Mesenchymal stem cell (in vitro differentiated cells and primary cell): ENCODE results near the gene S100A16.

Experiments used
- DNase-seq: peaks from one replicate; pipeline ENCODE4 v3.0.0-alpha.2; 2013
- H2AFZ ChIP-seq: one replicate; pipeline ENCODE4 v1.6.1; 2013; ENCODE audit warnings: low read depth, mild to moderate bottlenecking, control low read depth, inconsistent platforms, low read length, moderate library complexity
- H2AK5ac ChIP-seq: 2 replicates; pipeline ENCODE4 v1.6.1; 2013; ENCODE audit warnings: low read length, moderate library complexity, mild to moderate bottlenecking, inconsistent platforms; ENCODE audit not compliant: severe bottlenecking
- H2BK120ac ChIP-seq: one replicate; pipeline ENCODE4 v1.6.1; 2013; ENCODE audit warnings: low read depth, mild to moderate bottlenecking, inconsistent platforms, low read length, moderate library complexity
- H2BK12ac ChIP-seq, 2 experiments: one replicate each; pipeline ENCODE4 v1.6.1; 2013; ENCODE audit warnings: inconsistent platforms in 2 of 2, low read length in 2 of 2, mild to moderate bottlenecking in 2 of 2, moderate library complexity in 2 of 2, control low read depth in 1 of 2
- H2BK15ac ChIP-seq: one replicate; pipeline ENCODE4 v1.6.1; 2013; ENCODE audit warnings: mild to moderate bottlenecking, low read depth, inconsistent platforms; ENCODE audit not compliant: poor library complexity, severe bottlenecking
- H2BK5ac ChIP-seq: 2 replicates; pipeline ENCODE4 v1.6.1; 2013; ENCODE audit warnings: low read depth, mild to moderate bottlenecking, low read length, control low read depth, inconsistent platforms; ENCODE audit not compliant: poor library complexity, severe bottlenecking
- H3K14ac ChIP-seq, 2 experiments: one replicate each; pipeline ENCODE4 v1.6.1; 2013; ENCODE audit warnings: inconsistent platforms in 2 of 2, low read length in 2 of 2, control low read depth in 1 of 2, mild to moderate bottlenecking in 1 of 2, moderate library complexity in 1 of 2
- H3K18ac ChIP-seq, 2 experiments: one replicate each; pipeline ENCODE4 v1.6.1; 2013; ENCODE audit warnings: inconsistent platforms in 2 of 2, low read length in 2 of 2, control low read depth in 1 of 2, low read depth in 1 of 2, mild to moderate bottlenecking in 1 of 2
- H3K23ac ChIP-seq, 2 experiments: one replicate each; pipeline ENCODE4 v1.6.1; 2013; ENCODE audit warnings: inconsistent platforms in 2 of 2, low read length in 2 of 2, mild to moderate bottlenecking in 2 of 2, moderate library complexity in 2 of 2, control low read depth in 1 of 2
- H3K27ac ChIP-seq: 2 replicates; pipeline ENCODE4 v1.5.1; 2013; ENCODE audit warnings: mild to moderate bottlenecking, moderate library complexity, low read length, control low read depth, inconsistent platforms; ENCODE audit not compliant: poor library complexity, severe bottlenecking
- H3K27me3 ChIP-seq, 2 experiments: 2 replicates each; pipeline versions ENCODE4 v1.6.1 to v1.7.0; 2013; ENCODE audit warnings: low read length in 2 of 2, mild to moderate bottlenecking in 2 of 2, moderate library complexity in 2 of 2, control low read depth in 1 of 2, inconsistent platforms in 1 of 2; ENCODE audit not compliant: control insufficient read depth in 1 of 2, insufficient read depth in 1 of 2
- H3K36me3 ChIP-seq, 2 experiments: 2 replicates each; pipeline versions ENCODE4 v1.6.1 to v1.7.0; 2013; ENCODE audit warnings: low read length in 2 of 2, control low read depth in 1 of 2, inconsistent platforms in 1 of 2, low read depth in 1 of 2, mild to moderate bottlenecking in 1 of 2; ENCODE audit not compliant: insufficient read depth in 2 of 2, control insufficient read depth in 1 of 2
- H3K4ac ChIP-seq, 2 experiments: one replicate each; pipeline ENCODE4 v1.6.1; 2013; ENCODE audit warnings: inconsistent platforms in 2 of 2, low read length in 2 of 2, mild to moderate bottlenecking in 2 of 2, moderate library complexity in 2 of 2, control low read depth in 1 of 2, low read depth in 1 of 2
- H3K4me1 ChIP-seq: 2 replicates; pipeline ENCODE4 v1.6.1; 2013; ENCODE audit warnings: low read depth, low read length, control low read depth; ENCODE audit not compliant: control insufficient read depth, insufficient read depth
- H3K4me2 ChIP-seq: 2 replicates; pipeline ENCODE4 v1.6.1; 2013; ENCODE audit warnings: low read length, mild to moderate bottlenecking, inconsistent platforms; ENCODE audit not compliant: poor library complexity, severe bottlenecking
- H3K4me3 ChIP-seq, 2 experiments: 2 replicates each; pipeline versions ENCODE4 v1.5.1 to v1.7.0; 2013; ENCODE audit warnings: low read length in 2 of 2, mild to moderate bottlenecking in 2 of 2, control low read depth in 1 of 2, low read depth in 1 of 2; ENCODE audit not compliant: insufficient read depth in 1 of 2
- H3K79me1 ChIP-seq: replicated peaks from 2 replicates; pipeline ENCODE4 v1.6.1; 2013; ENCODE audit warnings: mild to moderate bottlenecking, control low read depth, low read length, inconsistent platforms; ENCODE audit not compliant: poor library complexity, severe bottlenecking
- H3K9ac ChIP-seq: 2 replicates; pipeline ENCODE4 v1.7.0; 2013; ENCODE audit warnings: mild to moderate bottlenecking, low read length, moderate library complexity
- H3K9me3 ChIP-seq: 2 replicates; pipeline ENCODE4 v1.7.0; 2013; ENCODE audit warnings: mild to moderate bottlenecking, low read length; ENCODE audit not compliant: control insufficient read depth
- H4K8ac ChIP-seq: one replicate; pipeline ENCODE4 v1.6.1; 2013; ENCODE audit warnings: inconsistent platforms, mild to moderate bottlenecking, low read length, moderate library complexity
- H4K91ac ChIP-seq: one replicate; pipeline ENCODE4 v1.6.1; 2013; ENCODE audit warnings: mild to moderate bottlenecking, low read length, inconsistent platforms
- WGBS: methylation state at CpG from one replicate; pipeline ENCODE4 v1.1.7; 2013; ENCODE audit warnings: mixed read lengths; 5-methylcytosine and 5-hydroxymethylcytosine counted together

S100A16 gene

DNA sequence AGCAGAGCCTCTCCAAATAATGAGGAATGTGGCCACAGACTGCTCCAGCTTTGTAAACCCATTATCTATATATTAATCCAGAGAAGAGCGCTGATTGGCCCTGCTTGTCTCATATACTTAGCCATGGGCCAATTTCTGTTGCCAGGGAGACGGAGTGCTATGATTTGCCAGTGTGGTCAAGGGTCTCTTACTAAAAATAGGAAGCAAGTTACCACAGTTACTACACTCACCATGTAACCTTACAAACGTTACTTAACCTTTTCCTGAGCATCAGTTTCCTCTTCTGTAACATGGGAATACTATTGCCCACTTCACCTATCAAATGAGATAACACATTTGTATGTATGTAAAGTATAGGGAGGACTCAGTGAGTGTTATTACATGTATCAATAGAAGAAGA is 39.6 kb downstream of the S100A16 start:
- no peak overlapping the region for H4K91ac ChIP-seq
- H3K23ac ChIP-seq: no peak overlapping the region
- H3K4me2 ChIP-seq: no peak overlapping the region
- 93% methylated on average over 2 of the region's 3 CpGs for WGBS
- no peak overlapping the region for H2AFZ ChIP-seq
- H2BK12ac ChIP-seq: peak overlapping the region in 1 of 2 experiments; percentile 29
- no peak overlapping the region for H2BK120ac ChIP-seq
- H3K9me3 ChIP-seq: no peaks in the 10 kb centered on the region
- H3K36me3 ChIP-seq: peaks cover 0 to 3% of the 10 kb centered on the region in 2 experiments
- peak overlapping the region; percentile 69 for H3K9ac ChIP-seq
- H2AK5ac ChIP-seq: peak overlapping the region; percentile 92
- peak overlapping the region in 1 of 2 experiments; percentile 14 for H3K4me3 ChIP-seq
- H3K27me3 ChIP-seq: no peaks in the 10 kb centered on the region
- H3K79me1 ChIP-seq: no peaks in the 10 kb centered on the region
- H4K8ac ChIP-seq: no peak overlapping the region
- H2BK5ac ChIP-seq: no peak overlapping the region
- H3K18ac ChIP-seq: no peak overlapping the region
- no peak overlapping the region for H3K4ac ChIP-seq
- no peak overlapping the region for H3K27ac ChIP-seq
- DNase-seq: peak; percentile 71
- H3K14ac ChIP-seq: no peak overlapping the region
- H3K4me1 ChIP-seq: peaks cover 9% of the 10 kb centered on the region
- H2BK15ac ChIP-seq: no peak overlapping the region

DNA sequence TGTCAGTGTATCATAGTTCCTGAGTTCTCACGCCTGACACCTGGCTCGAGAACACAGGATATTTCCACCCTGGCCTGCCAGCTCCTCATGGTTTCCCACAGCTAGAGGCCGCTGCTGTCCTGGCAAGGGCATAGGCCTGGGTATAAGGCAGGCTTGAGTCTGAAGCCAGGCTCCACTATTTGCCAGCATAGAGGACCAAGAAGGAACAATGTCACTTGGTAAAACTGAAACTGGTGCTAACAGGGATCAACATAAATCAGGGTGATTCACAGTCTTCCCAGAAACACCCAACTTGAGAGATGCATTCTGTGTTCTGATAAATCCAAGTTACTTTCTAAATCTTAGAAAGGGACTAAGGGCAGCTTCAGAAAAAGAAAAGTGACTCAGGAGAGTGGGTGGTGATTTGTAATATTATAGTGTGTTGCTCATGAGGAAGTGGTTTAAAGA is 40.3 kb downstream of the S100A16 start:
- Histone ChIP-seq H2BK15ac (no peak overlapping the region), H4K8ac (no peak overlapping the region), H3K4ac (no peak overlapping the region), H3K18ac (peak overlapping the region in 1 of 2 experiments; percentile 28), H2AFZ (no peak overlapping the region), H2BK5ac (no peak overlapping the region), H3K9ac (peak overlapping the region; percentile 69), H3K4me1 (peaks cover 13% of the 10 kb centered on the region), H3K9me3 (no peaks in the 10 kb centered on the region), H2BK12ac (no peak overlapping the region), H3K27ac (peak overlapping the region; percentile 22), H3K23ac (no peak overlapping the region), H4K91ac (no peak overlapping the region), H2AK5ac (no peak overlapping the region), H3K14ac (no peak overlapping the region), H3K4me2 (no peak overlapping the region), H3K79me1 (no peaks in the 10 kb centered on the region), H3K27me3 (no peaks in the 10 kb centered on the region), H2BK120ac (no peak overlapping the region), H3K36me3 (peaks cover 0 to under 1% of the 10 kb centered on the region in 2 experiments), H3K4me3 (peak overlapping the region in 1 of 2 experiments; percentile 14)
- DNase-seq: peak; percentile 87
- 27% methylated on average over 3 of the region's 3 CpGs for WGBS

- H3K23ac ChIP-seq: no peak overlapping the region
- 88% methylated on average over 7 of the region's 7 CpGs for WGBS
Observed at GRCh38 chr1:153571706-153572105, 41.2 kb downstream of the S100A16 start.

GRCh38 chr1:153570874-153571273 is 42.1 kb downstream of the S100A16 start:
- H3K27me3 ChIP-seq: no peaks in the 10 kb centered on the region
- no peak for DNase-seq
- no peak overlapping the region for H3K9ac ChIP-seq
- H3K14ac ChIP-seq: no peak overlapping the region
- no peak overlapping the region for H3K4me2 ChIP-seq
- no peak overlapping the region for H2BK120ac ChIP-seq
- peaks cover 25% of the 10 kb centered on the region for H3K4me1 ChIP-seq
- H2BK15ac ChIP-seq: no peak overlapping the region
- H3K4me3 ChIP-seq: no peak overlapping the region
- H2AK5ac ChIP-seq: peak overlapping the region; percentile 33
- H4K8ac ChIP-seq: no peak overlapping the region
- H3K27ac ChIP-seq: no peak overlapping the region
- no peaks in the 10 kb centered on the region for H3K79me1 ChIP-seq
- no peak overlapping the region for H2AFZ ChIP-seq
- no peak overlapping the region for H3K18ac ChIP-seq
- 88% methylated on average over 5 of the region's 5 CpGs for WGBS
- H3K4ac ChIP-seq: no peak overlapping the region
- no peak overlapping the region for H2BK12ac ChIP-seq
- no peak overlapping the region for H4K91ac ChIP-seq
- H3K36me3 ChIP-seq: no peaks in the 10 kb centered on the region
- no peak overlapping the region for H3K23ac ChIP-seq
- no peak overlapping the region for H2BK5ac ChIP-seq
- no peaks in the 10 kb centered on the region for H3K9me3 ChIP-seq

More at GRCh38 chr1:153571706-153572105, 41.2 kb downstream of the S100A16 start:
- Histone ChIP-seq H3K4me3 (no peak overlapping the region), H2BK120ac (no peak overlapping the region), H3K4ac (no peak overlapping the region), H2BK12ac (peak overlapping the region; percentile 38 to 63), H3K27me3 (no peaks in the 10 kb centered on the region), H3K36me3 (no peaks in the 10 kb centered on the region), H2AFZ (no peak overlapping the region), H3K79me1 (no peaks in the 10 kb centered on the region), H3K14ac (no peak overlapping the region), H3K27ac (no peak overlapping the region), H3K9me3 (no peaks in the 10 kb centered on the region), H4K91ac (peak overlapping the region; percentile 74), H2BK5ac (no peak overlapping the region), H3K18ac (no peak overlapping the region), H3K4me2 (no peak overlapping the region), H3K4me1 (peaks cover 20% of the 10 kb centered on the region), H4K8ac (peak overlapping the region; percentile 55), H3K9ac (peak overlapping the region; percentile 69), H2BK15ac (no peak overlapping the region), H2AK5ac (peak overlapping the region; percentile 11)
- DNase-seq: no peak
